ENCODE data around the gene SORCS2.

SORCS2 gene

GRCh38 chr4:7371210-7371941 lies 179.0 kb downstream of the SORCS2 start:
- DNase-seq (ENCODE audit: low read depth): no peak

GRCh38 chr4:7372673-7373072 lies 180.3 kb downstream of the SORCS2 start:
- DNase-seq (ENCODE audit: low read depth): no peak
- TF ChIP-seq MYC (IDR thresholded peaks at IDR 0.05; ENCODE audit: low read depth, low read length): no peak
- TF ChIP-seq CTCF (IDR thresholded peaks at IDR 0.05; ENCODE audit: low read depth, low read length): no peak
- TF ChIP-seq MAX (IDR thresholded peaks at IDR 0.05; ENCODE audit: low read depth, low read length): no peak
- no peak for TF ChIP-seq POLR2A (IDR thresholded peaks at IDR 0.05; ENCODE audit: extremely low read depth, insufficient read length)
- H3K4me3 ChIP-seq (ENCODE audit: low read depth, low read length): no peak overlapping the region

More at GRCh38 chr4:7371210-7371941, 179.0 kb downstream of the SORCS2 start:
- H3K4me3 ChIP-seq (ENCODE audit: low read depth, low read length): no peak overlapping the region
- TF ChIP-seq MAX (IDR thresholded peaks at IDR 0.05; ENCODE audit: low read depth, low read length): no peak
- no peak for TF ChIP-seq MYC (IDR thresholded peaks at IDR 0.05; ENCODE audit: low read depth, low read length)
- no peak for TF ChIP-seq CTCF (IDR thresholded peaks at IDR 0.05; ENCODE audit: low read depth, low read length)
- TF ChIP-seq POLR2A (IDR thresholded peaks at IDR 0.05; ENCODE audit: extremely low read depth, insufficient read length): no peak

- TF ChIP-seq POLR2A (IDR thresholded peaks at IDR 0.05; ENCODE audit: extremely low read depth, insufficient read length): no peak
- TF ChIP-seq MYC (IDR thresholded peaks at IDR 0.05; ENCODE audit: low read depth, low read length): no peak
- no peak for TF ChIP-seq CTCF (IDR thresholded peaks at IDR 0.05; ENCODE audit: low read depth, low read length)
- TF ChIP-seq MAX (IDR thresholded peaks at IDR 0.05; ENCODE audit: low read depth, low read length): no peak
Measured at GRCh38 chr4:7374571-7374970, 182.2 kb downstream of the SORCS2 start.

GRCh38 chr4:7375427-7375826 lies 183.1 kb downstream of the SORCS2 start:
- TF ChIP-seq CTCF (IDR thresholded peaks at IDR 0.05; ENCODE audit: low read depth, low read length) (no peak), POLR2A (IDR thresholded peaks at IDR 0.05; ENCODE audit: extremely low read depth, insufficient read length) (no peak), MAX (IDR thresholded peaks at IDR 0.05; ENCODE audit: low read depth, low read length) (no peak), MYC (IDR thresholded peaks at IDR 0.05; ENCODE audit: low read depth, low read length) (no peak)
- DNase-seq (ENCODE audit: low read depth): no peak
- H3K4me3 ChIP-seq (ENCODE audit: low read depth, low read length): no peak overlapping the region

More at GRCh38 chr4:7374571-7374970, 182.2 kb downstream of the SORCS2 start:
- H3K4me3 ChIP-seq (ENCODE audit: low read depth, low read length): no peak overlapping the region
- no peak for DNase-seq (ENCODE audit: low read depth)

GRCh38 chr4:7377223-7377865 lies 185.0 kb downstream of the SORCS2 start:
- no peak overlapping the region for H3K4me3 ChIP-seq (ENCODE audit: low read depth, low read length)

More at GRCh38 chr4:7377223-7377865, 185.0 kb downstream of the SORCS2 start:
- no peak for TF ChIP-seq MAX (IDR thresholded peaks at IDR 0.05; ENCODE audit: low read depth, low read length)
- TF ChIP-seq POLR2A (IDR thresholded peaks at IDR 0.05; ENCODE audit: extremely low read depth, insufficient read length): no peak
- TF ChIP-seq CTCF (IDR thresholded peaks at IDR 0.05; ENCODE audit: low read depth, low read length): no peak
- no peak for TF ChIP-seq MYC (IDR thresholded peaks at IDR 0.05; ENCODE audit: low read depth, low read length)
- no peak for DNase-seq (ENCODE audit: low read depth)
